ENCODE measurements around the gene STK24.

Gene STK24

DNA sequence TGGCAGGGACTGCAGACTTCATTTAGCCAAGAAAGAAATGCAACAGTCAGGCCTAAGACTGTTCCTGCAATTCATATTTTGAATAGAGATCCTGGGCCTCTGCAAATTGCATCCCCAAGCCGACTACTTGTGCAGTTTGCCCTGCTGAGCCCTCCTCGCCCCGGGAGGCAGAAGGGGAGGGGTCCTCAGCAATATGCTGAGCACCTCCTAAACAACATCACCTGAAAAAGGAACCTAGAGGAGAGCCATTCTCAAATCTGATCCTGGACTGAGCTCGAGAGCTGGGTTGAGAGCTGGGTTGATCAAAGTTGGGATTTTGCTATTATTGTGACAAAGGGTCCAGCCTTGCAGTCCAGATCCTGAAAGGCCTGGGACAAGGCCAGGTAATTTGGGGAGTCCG is 129.8 kb downstream of the STK24 start:
- H3K4me3 ChIP-seq (ENCODE audit: low read depth, low read length): no peak overlapping the region
- TF ChIP-seq, protein P1, sequence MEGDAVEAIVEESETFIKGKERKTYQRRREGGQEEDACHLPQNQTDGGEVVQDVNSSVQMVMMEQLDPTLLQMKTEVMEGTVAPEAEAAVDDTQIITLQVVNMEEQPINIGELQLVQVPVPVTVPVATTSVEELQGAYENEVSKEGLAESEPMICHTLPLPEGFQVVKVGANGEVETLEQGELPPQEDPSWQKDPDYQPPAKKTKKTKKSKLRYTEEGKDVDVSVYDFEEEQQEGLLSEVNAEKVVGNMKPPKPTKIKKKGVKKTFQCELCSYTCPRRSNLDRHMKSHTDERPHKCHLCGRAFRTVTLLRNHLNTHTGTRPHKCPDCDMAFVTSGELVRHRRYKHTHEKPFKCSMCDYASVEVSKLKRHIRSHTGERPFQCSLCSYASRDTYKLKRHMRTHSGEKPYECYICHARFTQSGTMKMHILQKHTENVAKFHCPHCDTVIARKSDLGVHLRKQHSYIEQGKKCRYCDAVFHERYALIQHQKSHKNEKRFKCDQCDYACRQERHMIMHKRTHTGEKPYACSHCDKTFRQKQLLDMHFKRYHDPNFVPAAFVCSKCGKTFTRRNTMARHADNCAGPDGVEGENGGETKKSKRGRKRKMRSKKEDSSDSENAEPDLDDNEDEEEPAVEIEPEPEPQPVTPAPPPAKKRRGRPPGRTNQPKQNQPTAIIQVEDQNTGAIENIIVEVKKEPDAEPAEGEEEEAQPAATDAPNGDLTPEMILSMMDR (IDR thresholded peaks at IDR 0.05; ENCODE audit: low read depth, low read length, missing control alignments): no peak
- no peak for DNase-seq (ENCODE audit: low read depth)

DNA sequence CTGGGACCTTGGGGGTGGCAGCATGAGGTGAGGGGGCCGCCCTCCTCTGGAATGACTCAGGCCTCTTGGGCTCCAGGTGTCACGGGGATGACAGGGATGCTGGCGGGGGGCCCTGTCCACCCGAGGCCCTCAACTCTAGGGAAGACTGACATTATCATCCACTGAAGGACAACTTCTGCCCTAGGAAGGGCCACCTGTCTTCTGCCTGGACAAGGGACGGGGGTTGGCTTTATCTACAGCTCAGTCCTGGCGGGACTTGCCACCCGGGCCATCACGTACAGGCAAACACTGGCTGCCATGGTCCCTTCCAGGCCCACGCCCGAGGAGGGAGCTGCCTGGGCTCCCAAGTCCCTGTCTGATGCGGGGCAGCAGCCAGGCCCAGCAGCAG is 130.7 kb downstream of the STK24 start:
- DNase-seq (ENCODE audit: low read depth): no peak
- H3K4me3 ChIP-seq (ENCODE audit: low read depth, low read length): no peak overlapping the region
- TF ChIP-seq, protein P1 (IDR thresholded peaks at IDR 0.05; ENCODE audit: low read depth, low read length, missing control alignments): no peak

DNA sequence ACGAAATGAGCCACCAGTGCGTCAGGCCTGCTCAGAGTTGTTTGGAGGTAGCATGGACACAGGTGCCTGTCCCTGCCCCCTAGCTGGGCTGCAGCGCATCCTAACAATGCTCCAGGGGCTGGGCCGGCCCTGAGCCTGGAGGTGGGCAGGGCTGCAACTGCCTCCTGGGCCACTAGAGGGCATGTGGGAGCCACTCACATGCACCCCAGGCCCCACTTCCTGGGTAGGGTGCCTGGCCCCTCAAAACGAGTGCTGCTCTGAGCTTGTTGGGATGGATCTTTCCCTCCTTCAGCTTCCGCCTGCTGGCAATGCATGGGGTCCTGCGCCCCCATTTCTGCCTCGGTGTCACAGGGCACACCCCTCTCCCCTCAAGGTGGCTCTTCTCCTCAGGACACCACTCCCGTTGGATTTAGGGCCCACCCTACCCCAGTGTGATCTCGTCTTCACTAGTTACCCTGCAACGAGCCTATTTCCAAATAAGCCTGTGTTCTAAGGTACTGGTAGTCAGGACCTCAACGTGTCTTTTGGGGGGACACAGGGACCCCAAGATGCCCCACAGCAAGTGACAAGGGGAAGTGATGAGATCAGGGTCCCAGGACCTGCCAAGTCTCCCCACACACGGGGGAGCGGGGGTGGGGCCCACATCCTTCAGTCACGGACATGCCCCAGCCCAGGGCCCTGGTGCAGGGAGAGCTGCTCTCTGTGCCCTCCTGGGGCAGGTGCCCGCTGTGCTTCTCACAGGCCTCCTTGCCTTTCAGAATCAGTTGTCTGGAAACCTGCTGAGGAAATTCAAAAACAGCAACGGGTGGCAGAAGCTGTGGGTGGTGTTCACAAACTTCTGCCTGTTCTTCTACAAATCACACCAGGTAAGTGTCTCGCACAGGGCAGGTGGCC is 131.3 kb downstream of the STK24 start:
- TF ChIP-seq, protein P1 (IDR thresholded peaks at IDR 0.05; ENCODE audit: low read depth, low read length, missing control alignments): peak; percentile 98
- peak; percentile 31 for DNase-seq (ENCODE audit: low read depth)
- H3K4me3 ChIP-seq (ENCODE audit: low read depth, low read length): no peak overlapping the region

DNA sequence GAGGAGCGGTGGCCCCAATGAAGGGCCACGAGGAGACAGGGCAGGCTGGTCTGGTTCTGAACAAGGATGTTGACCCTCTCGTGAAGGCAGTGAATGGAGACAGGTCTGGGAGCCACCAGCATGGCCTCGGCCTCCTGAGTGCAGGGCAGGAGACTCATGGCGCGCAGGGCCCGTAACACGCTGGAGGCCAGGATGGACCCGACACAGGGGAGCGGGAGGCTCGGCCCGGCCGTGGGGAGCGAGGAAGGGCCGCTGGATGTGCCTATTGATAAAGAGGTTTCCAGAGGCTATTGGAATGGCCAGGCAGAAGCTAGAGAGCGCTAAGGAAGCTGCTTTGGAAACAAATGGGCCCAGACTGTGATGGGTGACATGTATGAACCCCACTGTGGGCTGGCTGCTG is 132.5 kb downstream of the STK24 start:
- DNase-seq (ENCODE audit: low read depth): no peak
- TF ChIP-seq, protein P1 (IDR thresholded peaks at IDR 0.05; ENCODE audit: low read depth, low read length, missing control alignments): no peak
- no peak overlapping the region for H3K4me3 ChIP-seq (ENCODE audit: low read depth, low read length)

DNA sequence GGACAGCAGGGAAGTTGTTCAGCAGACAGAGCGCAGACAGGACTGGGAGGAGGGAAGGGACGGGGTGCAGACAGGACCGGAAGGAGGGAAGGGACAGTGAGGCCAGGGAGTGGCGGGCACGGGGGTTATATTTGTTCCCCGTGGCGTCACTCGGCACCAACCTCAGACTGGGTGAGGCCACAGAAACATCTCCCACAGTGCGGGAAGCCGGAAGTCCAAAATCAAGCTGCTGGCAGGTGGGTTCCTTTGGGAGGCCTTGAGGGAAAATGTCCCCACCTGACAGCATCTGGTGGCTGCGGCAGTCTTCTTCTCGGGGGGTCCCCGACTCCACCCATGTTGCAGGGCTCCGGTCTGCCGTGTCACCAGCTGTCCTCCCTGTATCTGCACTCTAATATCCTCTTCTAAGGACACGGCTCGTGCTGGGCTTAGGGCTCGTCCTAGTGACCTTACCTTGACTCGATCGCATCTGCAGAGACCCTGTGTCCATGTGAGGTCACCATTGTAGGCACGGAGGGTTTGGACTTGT is 133.0 kb downstream of the STK24 start:
- TF ChIP-seq, protein P1 (IDR thresholded peaks at IDR 0.05; ENCODE audit: low read depth, low read length, missing control alignments): no peak
- DNase-seq (ENCODE audit: low read depth): no peak
- H3K4me3 ChIP-seq (ENCODE audit: low read depth, low read length): no peak overlapping the region

DNA sequence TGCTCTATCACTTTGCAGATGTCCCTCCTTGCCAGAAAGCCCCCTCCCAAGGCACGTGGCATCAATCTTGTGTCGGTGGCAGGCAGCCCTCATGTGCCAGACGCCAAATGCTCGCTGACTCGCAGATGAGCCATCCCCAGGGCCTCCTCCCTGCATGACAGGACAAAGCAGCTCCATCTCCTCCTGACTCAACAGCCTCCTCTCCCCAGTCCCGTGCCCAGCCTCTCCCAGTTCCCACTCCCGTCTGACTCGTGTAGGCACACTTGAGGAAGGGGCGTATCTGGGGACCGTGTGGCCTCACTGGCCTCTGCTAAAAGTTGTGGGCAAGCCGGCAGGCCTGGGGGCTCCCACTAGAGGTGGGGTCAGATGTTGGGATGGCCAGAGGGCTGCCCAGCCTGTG is 133.6 kb downstream of the STK24 start:
- TF ChIP-seq, protein P1 (IDR thresholded peaks at IDR 0.05; ENCODE audit: low read depth, low read length, missing control alignments): no peak
- no peak overlapping the region for H3K4me3 ChIP-seq (ENCODE audit: low read depth, low read length)
- DNase-seq (ENCODE audit: low read depth): no peak
